GM19240 (cell line): ENCODE results near the gene SPEM3.

ENCODE experiments used
- DNase-seq: peaks from one replicate; pipeline ENCODE4 v3.0.0; 2011; ENCODE audit warnings: low spot score; ENCODE audit not compliant: insufficient read length

SPEM3 gene

GRCh38 chr17:7428557-7428956, at the start of gene SPEM3:
TSS of gene SPEM3 (plus strand) at chr17:7428857. CDS start at chr17:7428903, 46 bp downstream.
- DNase-seq: no peak

GRCh38 chr17:7379134-7379533, 49.5 kb upstream of the SPEM3 start:
- DNase-seq: no peak

GRCh38 chr17:7380321-7380720, 48.3 kb upstream of the SPEM3 start:
- DNase-seq: no peak

GRCh38 chr17:7380855-7381683, 47.6 kb upstream of the SPEM3 start, which contains the start of gene TNK1:
TSS of gene TNK1 (plus strand) at chr17:7381089. CDS start at chr17:7382927, 1,838 bp downstream.
- DNase-seq: no peak

GRCh38 chr17:7382901-7383300, 45.8 kb upstream of the SPEM3 start:
- no peak for DNase-seq

GRCh38 chr17:7383371-7383741, 45.3 kb upstream of the SPEM3 start:
- DNase-seq: no peak

GRCh38 chr17:7383742-7384488, 44.7 kb upstream of the SPEM3 start:
- DNase-seq: peak; percentile 89

GRCh38 chr17:7384489-7385081, 44.1 kb upstream of the SPEM3 start:
- DNase-seq: no peak

GRCh38 chr17:7388856-7389255, 39.8 kb upstream of the SPEM3 start:
- DNase-seq: no peak

GRCh38 chr17:7389924-7390910, 38.4 kb upstream of the SPEM3 start:
- DNase-seq: no peak

- no peak for DNase-seq
These were observed 37.4 kb upstream of the SPEM3 start for GRCh38 chr17:7391307-7391706.

GRCh38 chr17:7392696-7393612, 35.7 kb upstream of the SPEM3 start:
- DNase-seq: no peak

GRCh38 chr17:7393613-7394451, 34.8 kb upstream of the SPEM3 start:
- DNase-seq: peak; percentile 62

GRCh38 chr17:7394452-7395191, 34.0 kb upstream of the SPEM3 start, which contains the start of gene PLSCR3:
TSS of gene PLSCR3 (minus strand) at chr17:7394525. CDS start at chr17:7394110, 415 bp downstream.
- peak; percentile 94 for DNase-seq

GRCh38 chr17:7396147-7396546, 32.5 kb upstream of the SPEM3 start:
- no peak for DNase-seq

GRCh38 chr17:7398612-7399011, 30.0 kb upstream of the SPEM3 start:
- no peak for DNase-seq

GRCh38 chr17:7403043-7403726, 25.5 kb upstream of the SPEM3 start:
- DNase-seq: no peak

- no peak for DNase-seq
These were observed 25.0 kb upstream of the SPEM3 start for GRCh38 chr17:7403727-7403976.
